ENCODE results near the gene CDK14. TPM values are rescaled to one million over a fixed set of nuclear protein-coding genes. Genes with fewer than 3 reads are reported as not detected.

Gene CDK14
- total and polyA plus RNA-seq, 2 donors (not counting 3 experiments of a cell fraction or from before 2014, with no cell fraction given), result 5.5 to 34.2 TPM

GRCh38 chr7:91090684-91091083, 494.6 kb downstream of the CDK14 start:
- ChIA-PET POLR2A (no interaction called here), CTCF (interaction anchor here (0.9 to 3.5 kb wide), 14 partner anchors 10 to 1356 kb away, joined by 3 to 32 read pairs (median 4); partner anchors contain the start of gene GATAD1)
- intact Hi-C loops (cut with micrococcal nuclease), result no loop called here
- Histone ChIP-seq H2AFZ (ENCODE audit: low read depth, low read length) (no peak overlapping the region), H3K4me3 (replicated peaks in 1 of 3; ENCODE audit: insufficient read depth in 1 of 3, low read depth in 1 of 3, low read length in 3 of 3) (no peak overlapping the region), H3K9me1 (replicated peaks; ENCODE audit: control insufficient read depth, extremely low read depth, insufficient read depth, low read length) (no peaks in the 10 kb centered on the region), H3K9me3 (replicated peaks; ENCODE audit: control insufficient read depth, insufficient read depth, low read length) (no peaks in the 10 kb centered on the region), H3K4me1 (ENCODE audit: control insufficient read depth, extremely low read depth, insufficient read depth, low read length) (peaks cover 2% of the 10 kb centered on the region), H3K27me3 (ENCODE audit: control insufficient read depth in 2 of 2, insufficient read depth in 2 of 2, low read length in 2 of 2) (no peaks in the 10 kb centered on the region), H3K4me2 (ENCODE audit: insufficient read depth, low read length) (no peak overlapping the region), H3K79me2 (ENCODE audit: control insufficient read depth, insufficient read depth, low read length) (no peaks in the 10 kb centered on the region), H3K27ac (ENCODE audit: insufficient read depth, low read depth, low read length) (no peak overlapping the region), H4K20me1 (replicated peaks; ENCODE audit: control insufficient read depth, extremely low read depth, insufficient read depth, low read length) (no peaks in the 10 kb centered on the region), H3K36me3 (ENCODE audit: control insufficient read depth in 2 of 2, extremely low read depth in 1 of 2, insufficient read depth in 2 of 2, low read length in 2 of 2) (no peaks in the 10 kb centered on the region), H3K9ac (replicated peaks; ENCODE audit: extremely low read depth, insufficient read depth, low read length) (no peak overlapping the region)
- TF ChIP-seq GATA2 (IDR thresholded peaks at IDR 0.05; ENCODE audit: insufficient read depth, insufficient read length, low read depth, low read length) (no peak), MYC (IDR thresholded peaks at IDR 0.05; ENCODE audit: low read depth, low read length) (no peak), FOS (IDR thresholded peaks at IDR 0.05; ENCODE audit: borderline replicate concordance, insufficient read depth, low read length) (no peak), CTCF (IDR thresholded peaks at IDR 0.05; ENCODE audit: extremely low read depth in 1 of 2, insufficient read depth in 1 of 2, low read depth in 1 of 2, low read length in 2 of 2) (no peak), POLR2A (IDR thresholded peaks at IDR 0.05; ENCODE audit: low read depth, low read length) (no peak)
- no TSS peak for BruUV-seq (replicated peaks)
- no peak for DNase-seq (ENCODE audit: low read depth, low spot score)
- FAIRE-seq, result no peak
- dilution Hi-C loops (cut with MboI; ENCODE audit: extremely low pct_ligation_motif_present, low sequenced_read_pairs), result no loop called here

GRCh38 chr7:91091631-91092030, 495.5 kb downstream of the CDK14 start:
- peaks cover 2% of the 10 kb centered on the region for H3K4me1 ChIP-seq (ENCODE audit: control insufficient read depth, extremely low read depth, insufficient read depth, low read length)
- dilution Hi-C loops (cut with MboI; ENCODE audit: extremely low pct_ligation_motif_present, low sequenced_read_pairs), result no loop called here
- no peak for TF ChIP-seq CTCF (IDR thresholded peaks at IDR 0.05; ENCODE audit: extremely low read depth in 1 of 2, insufficient read depth in 1 of 2, low read depth in 1 of 2, low read length in 2 of 2)
- TF ChIP-seq MAX (IDR thresholded peaks at IDR 0.05; ENCODE audit: insufficient read depth, insufficient read length), result no peak
- no peak for TF ChIP-seq GATA2 (IDR thresholded peaks at IDR 0.05; ENCODE audit: insufficient read depth, insufficient read length, low read depth, low read length)
- TF ChIP-seq POLR2AphosphoS5 (IDR thresholded peaks at IDR 0.05; ENCODE audit: insufficient read depth, low read depth, low read length), result no peak
- TF ChIP-seq MYC (IDR thresholded peaks at IDR 0.05; ENCODE audit: low read depth, low read length), result no peak
- no peak for TF ChIP-seq POLR2A (IDR thresholded peaks at IDR 0.05; ENCODE audit: low read depth, low read length)
- no peak for TF ChIP-seq EZH2 (IDR thresholded peaks at IDR 0.05; ENCODE audit: borderline replicate concordance, low read depth, low read length, severe bottlenecking)
- no peak for TF ChIP-seq FOS (IDR thresholded peaks at IDR 0.05; ENCODE audit: borderline replicate concordance, insufficient read depth, low read length)
- TF ChIP-seq JUN (IDR thresholded peaks at IDR 0.05; ENCODE audit: borderline replicate concordance, insufficient read depth, insufficient read length, low read depth), result no peak
- no peaks in the 10 kb centered on the region for H3K27me3 ChIP-seq (ENCODE audit: control insufficient read depth in 2 of 2, insufficient read depth in 2 of 2, low read length in 2 of 2)
- FAIRE-seq, result no peak
- no peak overlapping the region for H2AFZ ChIP-seq (ENCODE audit: low read depth, low read length)
- no peak overlapping the region for H3K27ac ChIP-seq (ENCODE audit: insufficient read depth, low read depth, low read length)
- H3K79me2 ChIP-seq (ENCODE audit: control insufficient read depth, insufficient read depth, low read length), result no peaks in the 10 kb centered on the region
- CTCF ChIA-PET, result interaction anchor here (0.7 to 3.5 kb wide), 5 partner anchors 9 to 691 kb away, joined by 3 to 32 read pairs (median 4); no protein-coding TSS in a partner anchor
- H3K36me3 ChIP-seq (ENCODE audit: control insufficient read depth in 2 of 2, extremely low read depth in 1 of 2, insufficient read depth in 2 of 2, low read length in 2 of 2), result no peaks in the 10 kb centered on the region
- intact Hi-C loops (cut with micrococcal nuclease), result no loop called here
- no peak for DNase-seq (ENCODE audit: low read depth, low spot score)
- no peak overlapping the region for H3K4me2 ChIP-seq (ENCODE audit: insufficient read depth, low read length)
- no peaks in the 10 kb centered on the region for H4K20me1 ChIP-seq (replicated peaks; ENCODE audit: control insufficient read depth, extremely low read depth, insufficient read depth, low read length)
- H3K4me3 ChIP-seq (replicated peaks in 1 of 3; ENCODE audit: insufficient read depth in 1 of 3, low read depth in 1 of 3, low read length in 3 of 3), result no peak overlapping the region
- no peak overlapping the region for H3K9ac ChIP-seq (replicated peaks; ENCODE audit: extremely low read depth, insufficient read depth, low read length)
- H3K9me3 ChIP-seq (replicated peaks; ENCODE audit: control insufficient read depth, insufficient read depth, low read length), result no peaks in the 10 kb centered on the region
- POLR2A ChIA-PET, result no interaction called here
- BruUV-seq (replicated peaks), result no TSS peak
- no peaks in the 10 kb centered on the region for H3K9me1 ChIP-seq (replicated peaks; ENCODE audit: control insufficient read depth, extremely low read depth, insufficient read depth, low read length)
